ENCODE data around the gene GFRA1.

Gene GFRA1

GRCh38 chr10:116194061-116194460 lies 78.9 kb downstream of the GFRA1 start:
- TF ChIP-seq, protein P1, sequence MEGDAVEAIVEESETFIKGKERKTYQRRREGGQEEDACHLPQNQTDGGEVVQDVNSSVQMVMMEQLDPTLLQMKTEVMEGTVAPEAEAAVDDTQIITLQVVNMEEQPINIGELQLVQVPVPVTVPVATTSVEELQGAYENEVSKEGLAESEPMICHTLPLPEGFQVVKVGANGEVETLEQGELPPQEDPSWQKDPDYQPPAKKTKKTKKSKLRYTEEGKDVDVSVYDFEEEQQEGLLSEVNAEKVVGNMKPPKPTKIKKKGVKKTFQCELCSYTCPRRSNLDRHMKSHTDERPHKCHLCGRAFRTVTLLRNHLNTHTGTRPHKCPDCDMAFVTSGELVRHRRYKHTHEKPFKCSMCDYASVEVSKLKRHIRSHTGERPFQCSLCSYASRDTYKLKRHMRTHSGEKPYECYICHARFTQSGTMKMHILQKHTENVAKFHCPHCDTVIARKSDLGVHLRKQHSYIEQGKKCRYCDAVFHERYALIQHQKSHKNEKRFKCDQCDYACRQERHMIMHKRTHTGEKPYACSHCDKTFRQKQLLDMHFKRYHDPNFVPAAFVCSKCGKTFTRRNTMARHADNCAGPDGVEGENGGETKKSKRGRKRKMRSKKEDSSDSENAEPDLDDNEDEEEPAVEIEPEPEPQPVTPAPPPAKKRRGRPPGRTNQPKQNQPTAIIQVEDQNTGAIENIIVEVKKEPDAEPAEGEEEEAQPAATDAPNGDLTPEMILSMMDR (IDR thresholded peaks at IDR 0.05) = no peak

DNA sequence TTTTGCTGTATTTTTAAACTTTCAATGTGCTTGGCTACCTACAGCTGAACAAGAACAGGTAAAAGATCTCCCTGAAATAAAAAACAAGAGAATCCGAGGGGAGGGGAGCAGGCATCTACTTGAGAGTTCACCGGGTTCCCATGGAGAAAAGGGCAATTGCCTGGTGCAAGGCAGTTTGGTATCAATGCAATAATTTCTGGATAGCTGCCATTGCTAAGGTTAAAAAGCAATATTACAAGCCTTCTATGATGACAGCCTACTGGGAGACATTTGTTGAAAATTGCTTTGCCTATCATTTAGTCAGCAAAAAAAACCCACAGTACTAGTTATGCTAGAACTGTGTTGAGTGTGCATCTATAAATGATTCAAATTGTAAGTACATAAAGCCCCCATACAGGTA lies 82.1 kb downstream of the GFRA1 start:
- TF ChIP-seq, protein P1 (IDR thresholded peaks at IDR 0.05) = no peak

- TF ChIP-seq, protein P1 (IDR thresholded peaks at IDR 0.05) = no peak
These were observed 86.7 kb downstream of the GFRA1 start for GRCh38 chr10:116186273-116186672.

GRCh38 chr10:116185199-116185867 lies 87.7 kb downstream of the GFRA1 start:
- TF ChIP-seq, protein P1 (IDR thresholded peaks at IDR 0.05) = no peak

GRCh38 chr10:116184512-116184794 lies 88.6 kb downstream of the GFRA1 start:
- TF ChIP-seq, protein P1 (IDR thresholded peaks at IDR 0.05) = no peak

DNA sequence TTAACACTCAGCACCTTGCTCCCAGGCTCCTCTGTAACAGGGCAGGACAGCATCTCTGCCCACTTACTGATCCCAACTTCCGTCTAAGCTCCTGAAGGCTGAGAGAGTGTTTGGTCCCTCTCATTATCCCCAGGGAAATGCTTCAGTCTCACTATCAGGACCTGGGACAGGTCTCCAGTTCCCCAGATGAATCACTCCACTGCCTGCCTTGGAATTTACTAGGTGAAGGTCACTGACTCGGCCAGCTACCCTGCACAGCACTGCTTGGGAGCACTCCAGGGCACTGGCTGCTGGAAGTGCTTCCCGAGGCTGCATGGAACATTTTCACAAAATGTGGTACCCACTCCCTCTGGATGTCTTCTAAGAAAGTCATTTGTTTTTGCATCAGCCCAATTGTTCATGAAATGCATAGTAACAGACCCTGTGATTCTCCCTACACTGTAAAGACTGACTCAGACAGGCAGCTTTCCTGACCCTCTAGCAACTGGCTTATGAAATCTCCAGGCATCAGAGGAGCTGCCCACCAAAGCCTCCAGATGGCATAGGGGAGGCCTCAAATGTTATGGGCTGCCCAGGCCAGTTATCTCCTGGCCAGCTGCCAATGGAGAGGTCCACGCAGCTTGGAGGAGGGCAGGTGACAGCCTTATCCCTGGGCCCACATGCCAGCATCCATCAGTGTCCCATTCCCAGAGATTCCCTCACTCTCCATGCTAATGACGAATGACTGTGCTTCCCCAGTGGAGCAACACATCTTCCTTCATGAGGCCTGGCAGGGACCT lies 89.1 kb downstream of the GFRA1 start:
- TF ChIP-seq, protein P1 (IDR thresholded peaks at IDR 0.05) = no peak

DNA sequence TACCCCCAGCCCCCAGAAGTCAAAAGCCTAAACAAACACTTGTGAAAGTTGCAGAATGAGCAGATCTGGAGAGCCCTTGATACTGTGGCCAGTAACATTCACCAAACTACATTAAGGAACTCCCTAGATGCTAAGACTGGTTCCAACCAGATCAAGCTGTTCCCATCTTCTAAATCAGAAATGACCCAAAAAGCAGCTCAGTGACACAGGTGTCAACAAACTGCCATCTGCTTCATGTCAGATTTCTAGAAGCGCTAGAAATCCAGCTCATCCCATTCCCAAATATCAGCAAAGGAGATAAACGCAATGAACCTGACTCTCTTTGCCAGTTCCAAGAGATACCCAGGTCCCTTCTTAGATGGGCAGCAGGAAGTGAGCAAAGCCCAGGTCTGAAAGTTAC lies 90.6 kb downstream of the GFRA1 start:
- TF ChIP-seq, protein P1 (IDR thresholded peaks at IDR 0.05) = no peak

Data from LNCAP (cell line).